Measurements from ENCODE around the gene FASLG.

DNA sequence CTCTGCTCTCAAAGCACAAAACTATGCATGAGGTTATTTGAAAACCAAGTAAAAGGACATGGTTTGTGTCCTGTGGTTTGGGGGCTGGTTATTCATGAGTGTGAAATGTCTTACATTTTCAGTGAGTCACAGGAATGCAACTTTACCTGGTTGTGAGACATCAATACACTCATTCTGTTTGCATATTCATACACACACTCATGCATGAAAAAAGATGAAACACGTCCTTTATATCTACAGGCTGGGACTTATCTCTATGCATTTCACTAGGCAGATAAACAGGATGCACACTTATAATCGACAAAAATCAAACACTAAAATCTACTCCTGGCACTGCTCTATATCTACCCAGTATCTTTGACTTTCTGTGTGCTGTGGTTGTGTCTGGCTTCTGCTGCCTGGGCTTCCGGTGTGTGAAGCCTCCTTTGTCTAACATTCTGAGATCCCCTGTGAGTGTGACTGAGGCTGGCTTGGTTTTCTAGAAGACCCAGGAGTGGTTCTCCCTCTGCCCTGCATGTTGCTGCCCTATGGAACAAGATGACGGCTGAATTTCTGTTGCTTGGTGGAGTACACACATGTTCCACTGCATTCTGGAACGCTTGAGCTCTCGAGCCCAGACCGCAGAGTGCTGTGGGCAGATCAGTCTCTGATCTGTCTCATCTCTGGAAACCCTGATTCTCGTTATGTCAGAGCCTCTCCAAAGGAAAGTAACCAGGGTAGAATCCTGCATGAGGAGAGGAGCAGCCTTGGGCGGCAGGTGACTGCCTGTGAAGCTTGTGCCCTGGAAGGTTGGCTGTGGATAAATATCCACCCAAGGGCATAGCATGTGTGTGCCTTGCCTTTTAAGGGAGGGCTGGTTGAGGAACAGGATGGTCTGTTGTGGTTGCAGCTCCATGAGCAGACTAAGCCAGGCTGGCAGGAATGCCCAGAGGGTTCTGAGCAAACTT lies 19.7 kb upstream of the FASLG start:
- TF ChIP-seq CTCF (IDR thresholded peaks at IDR 0.05) (no peak), POLR2A (IDR thresholded peaks at IDR 0.05) (no peak)
